Natural killer cell (primary cell): ENCODE results near the gene MAP2K7. TPM values are rescaled to one million over a fixed set of nuclear protein-coding genes. Genes with fewer than 3 reads are reported as not detected.

Source experiments
- ATAC-seq, 3 donors: fragments of 150-1000 bp in 2 of 3; fragments of 200-7000 bp in 1 of 3; cut with Tn5 transposase; 1 replicate in 1 of 3; 2 replicates in 2 of 3; pipeline ENCODE4 v1.10.0; 2021; ENCODE audit warnings: mild to moderate bottlenecking in 2 of 3, moderate library complexity in 2 of 3
- DNase-seq, 2 donors: peaks; one replicate each; pipeline versions ENCODE4 v3.0.0 to v3.0.0-alpha.2; 2013 to 2021; ENCODE audit warnings: mixed read lengths in 1 of 2
- H3K27ac ChIP-seq: one replicate; pipeline ENCODE4 v1.5.1; 2013; ENCODE audit warnings: mild to moderate bottlenecking, low read length
- H3K27me3 ChIP-seq: one replicate; pipeline ENCODE4 v1.6.1; 2013; ENCODE audit warnings: low read length; ENCODE audit not compliant: control insufficient read depth, insufficient read depth
- H3K36me3 ChIP-seq: one replicate; pipeline ENCODE4 v1.6.1; 2013; ENCODE audit warnings: low read length; ENCODE audit not compliant: control insufficient read depth, insufficient read depth
- H3K4me1 ChIP-seq: one replicate; pipeline ENCODE4 v1.6.1; 2013; ENCODE audit warnings: low read length; ENCODE audit not compliant: control insufficient read depth, insufficient read depth
- H3K4me3 ChIP-seq: one replicate; pipeline ENCODE4 v1.5.1; 2013; ENCODE audit warnings: low read length
- H3K9me3 ChIP-seq: one replicate; pipeline ENCODE4 v1.6.1; 2013; ENCODE audit warnings: low read length; ENCODE audit not compliant: control insufficient read depth, insufficient read depth
- H3K27ac Mint-ChIP-seq, 2 donors: one replicate each; pipeline ENCODE4 v1.8.0; 2022; ENCODE audit warnings: mild to moderate bottlenecking in 2 of 2, mixed read lengths in 2 of 2, moderate library complexity in 1 of 2
- H3K27me3 Mint-ChIP-seq, 2 donors: one replicate each; pipeline ENCODE4 v1.8.0; 2022; ENCODE audit warnings: low read depth in 2 of 2, mixed read lengths in 2 of 2
- H3K36me3 Mint-ChIP-seq: one replicate; pipeline ENCODE4 v1.8.0; 2022; ENCODE audit warnings: mixed read lengths
- H3K4me1 Mint-ChIP-seq, 2 donors: one replicate each; pipeline ENCODE4 v1.8.0; 2022; ENCODE audit warnings: mixed read lengths in 2 of 2
- H3K4me3 Mint-ChIP-seq: one replicate; pipeline ENCODE4 v1.8.0; 2022; ENCODE audit warnings: mild to moderate bottlenecking, moderate library complexity, mixed read lengths
- H3K9me3 Mint-ChIP-seq, 2 donors: one replicate each; pipeline ENCODE4 v1.8.0; 2022; ENCODE audit warnings: mixed read lengths in 2 of 2
- WGBS: methylation state at CpG from one replicate; pipeline ENCODE4 v1.1.7; 2013; ENCODE audit warnings: missing lambda C conversion rate; ENCODE audit not compliant: insufficient coverage; 5-methylcytosine and 5-hydroxymethylcytosine counted together
- intact Hi-C: fragments of 100-400 bp; cut with micrococcal nuclease; formaldehyde crosslinking; loops from one replicate; pipeline ENCODE4 v1.14.2; 2022
- total RNA-seq, 4 donors: library from RNA; stranded (reverse); fragments of 120-200 nt in 1 of 4; gene quantifications; one replicate each; pipeline versions ENCODE4 v1.2.3 to v1.2.4, GENCODE V29; 2013 to 2022
- TF ChIP-seq, protein P1 (sequence below): fragments of 200-600 bp; IDR thresholded peaks from one replicate; pipeline ENCODE4 v1.8.0; 2022; ENCODE audit warnings: antibody characterized with exemption

The MAP2K7 gene
- total RNA-seq, 3 donors from 2014 or later (not counting 1 experiment from before 2014, with no cell fraction given), result 131 to 218 (median 159) TPM

DNA sequence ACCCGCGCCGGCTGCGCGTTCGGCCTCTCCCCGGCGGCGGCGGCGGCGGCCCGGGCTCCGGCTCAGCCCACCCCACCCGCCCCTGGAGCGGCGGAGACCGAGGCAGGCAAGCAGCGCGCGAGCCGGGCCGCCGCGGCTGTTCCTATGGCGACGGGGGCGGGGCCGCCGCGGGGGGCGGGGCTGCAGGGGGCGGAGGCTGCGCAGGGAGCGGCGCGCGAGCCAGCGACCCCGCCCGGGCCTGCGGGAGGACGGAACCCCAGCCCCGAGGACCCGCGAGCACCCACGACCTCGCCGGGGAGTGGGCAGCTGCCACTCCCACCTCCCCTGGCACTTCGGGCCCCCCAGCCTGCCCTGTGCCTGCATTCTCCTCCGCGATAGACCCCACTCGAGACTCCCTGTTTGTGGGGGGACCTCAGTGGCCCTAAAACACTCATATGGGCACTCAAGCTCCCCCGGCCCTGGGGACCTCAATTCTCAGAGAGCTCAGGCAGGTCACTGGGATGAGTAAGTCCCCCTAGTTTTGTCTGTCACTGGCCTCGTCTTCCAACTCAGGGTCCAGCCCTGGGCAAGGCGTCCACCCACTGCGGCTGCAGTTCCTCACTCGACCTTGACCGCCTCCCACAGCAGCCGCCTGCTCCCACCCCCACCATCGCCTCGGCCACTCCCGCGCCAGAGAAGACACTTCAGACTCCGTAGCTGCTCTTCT, 22.5 kb downstream of the MAP2K7 start, which contains the start of gene CTXN1:
CTXN1 (minus strand) TSS at position 115 of the 706 bp plus-strand sequence. CDS start 597 bp downstream, outside the sequence.
- intact Hi-C loops, result no loop called here
- Mint-ChIP-seq H3K4me1 (peaks cover 2 to 29% of the 10 kb centered on the region in 2 donors), H3K9me3 (no peaks in the 10 kb centered on the region), H3K36me3 (no peaks in the 10 kb centered on the region), H3K4me3 (peak within 1 kb of the TSS; percentile 85), H3K27me3 (no peaks in the 10 kb centered on the region), H3K27ac (peak within 1 kb of the TSS in 1 of 2 donors; percentile 74)
- ATAC-seq (peak; percentile 57 to 64 (median 61)), DNase-seq (peak; percentile 73 to 81)
- H3K36me3 ChIP-seq, result peaks cover 17% of the 10 kb centered on the region
- H3K27ac ChIP-seq, result no peak within 1 kb of the TSS
- TF ChIP-seq, protein P1, sequence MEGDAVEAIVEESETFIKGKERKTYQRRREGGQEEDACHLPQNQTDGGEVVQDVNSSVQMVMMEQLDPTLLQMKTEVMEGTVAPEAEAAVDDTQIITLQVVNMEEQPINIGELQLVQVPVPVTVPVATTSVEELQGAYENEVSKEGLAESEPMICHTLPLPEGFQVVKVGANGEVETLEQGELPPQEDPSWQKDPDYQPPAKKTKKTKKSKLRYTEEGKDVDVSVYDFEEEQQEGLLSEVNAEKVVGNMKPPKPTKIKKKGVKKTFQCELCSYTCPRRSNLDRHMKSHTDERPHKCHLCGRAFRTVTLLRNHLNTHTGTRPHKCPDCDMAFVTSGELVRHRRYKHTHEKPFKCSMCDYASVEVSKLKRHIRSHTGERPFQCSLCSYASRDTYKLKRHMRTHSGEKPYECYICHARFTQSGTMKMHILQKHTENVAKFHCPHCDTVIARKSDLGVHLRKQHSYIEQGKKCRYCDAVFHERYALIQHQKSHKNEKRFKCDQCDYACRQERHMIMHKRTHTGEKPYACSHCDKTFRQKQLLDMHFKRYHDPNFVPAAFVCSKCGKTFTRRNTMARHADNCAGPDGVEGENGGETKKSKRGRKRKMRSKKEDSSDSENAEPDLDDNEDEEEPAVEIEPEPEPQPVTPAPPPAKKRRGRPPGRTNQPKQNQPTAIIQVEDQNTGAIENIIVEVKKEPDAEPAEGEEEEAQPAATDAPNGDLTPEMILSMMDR, result no peak
- peaks cover 32% of the 10 kb centered on the region for H3K4me1 ChIP-seq
- WGBS, result 18% methylated on average over 65 of the region's 65 CpGs
- no peak within 1 kb of the TSS for H3K4me3 ChIP-seq
- no peaks in the 10 kb centered on the region for H3K27me3 ChIP-seq
- H3K9me3 ChIP-seq, result no peaks in the 10 kb centered on the region

DNA sequence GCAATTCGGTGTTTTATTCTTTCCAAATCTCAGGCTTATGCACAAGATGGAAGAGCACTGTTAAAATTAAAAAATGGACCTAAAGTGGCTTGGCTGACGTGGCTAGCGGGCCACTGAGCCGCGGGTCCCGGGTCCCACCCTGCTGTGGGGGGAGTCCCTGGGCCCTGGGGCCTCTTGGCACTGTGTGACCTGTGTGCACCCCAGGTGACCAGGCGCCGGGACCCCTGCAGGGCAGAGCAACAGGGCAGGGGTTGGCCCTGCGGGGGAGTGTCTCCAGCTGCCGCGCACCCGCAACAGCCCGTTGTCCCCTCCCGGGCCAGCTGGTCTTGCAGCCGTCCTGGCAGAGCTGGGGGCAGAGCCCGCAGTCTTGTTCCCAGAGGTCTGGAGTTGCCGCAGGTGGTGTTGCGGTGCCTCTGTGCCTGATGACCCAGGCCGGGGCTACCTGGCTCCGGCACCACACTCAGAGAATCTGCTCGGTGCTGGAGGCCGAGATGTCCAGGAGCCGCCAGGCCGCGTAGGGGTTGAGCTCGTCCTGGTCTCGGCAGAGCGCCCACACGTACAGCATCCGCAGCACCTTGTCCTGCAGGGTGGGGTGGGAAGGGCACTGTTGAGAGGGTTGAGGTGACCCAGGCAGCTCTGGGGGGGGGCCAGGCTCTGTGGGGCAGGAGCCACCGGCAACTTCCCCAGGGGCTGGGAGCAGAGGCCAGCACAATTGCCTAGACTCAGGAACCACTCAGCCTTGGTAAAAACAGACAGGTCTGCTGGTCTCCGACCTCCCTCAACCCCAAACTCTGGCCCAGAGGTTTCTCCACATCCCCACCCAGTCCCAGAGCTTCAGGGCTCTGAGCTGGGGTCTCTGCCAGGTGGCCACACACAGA, 23.3 kb downstream of the MAP2K7 start:
- H3K4me3 ChIP-seq, result no peak overlapping the region
- Mint-ChIP-seq H3K9me3 (no peaks in the 10 kb centered on the region), H3K27me3 (no peaks in the 10 kb centered on the region), H3K4me1 (peaks cover 0 to 25% of the 10 kb centered on the region in 2 donors), H3K36me3 (no peaks in the 10 kb centered on the region), H3K4me3 (peak overlapping the region; percentile 72), H3K27ac (peak overlapping the region in 1 of 2 donors; percentile 24)
- TF ChIP-seq, protein P1, result no peak
- ATAC-seq (no peak), DNase-seq (no peak)
- H3K36me3 ChIP-seq, result peaks cover 24% of the 10 kb centered on the region
- no peak overlapping the region for H3K27ac ChIP-seq
- H3K9me3 ChIP-seq, result no peaks in the 10 kb centered on the region
- intact Hi-C loops, result no loop called here
- H3K27me3 ChIP-seq, result no peaks in the 10 kb centered on the region
- WGBS, result 94% methylated on average over 32 of the region's 32 CpGs
- peaks cover 24% of the 10 kb centered on the region for H3K4me1 ChIP-seq

DNA sequence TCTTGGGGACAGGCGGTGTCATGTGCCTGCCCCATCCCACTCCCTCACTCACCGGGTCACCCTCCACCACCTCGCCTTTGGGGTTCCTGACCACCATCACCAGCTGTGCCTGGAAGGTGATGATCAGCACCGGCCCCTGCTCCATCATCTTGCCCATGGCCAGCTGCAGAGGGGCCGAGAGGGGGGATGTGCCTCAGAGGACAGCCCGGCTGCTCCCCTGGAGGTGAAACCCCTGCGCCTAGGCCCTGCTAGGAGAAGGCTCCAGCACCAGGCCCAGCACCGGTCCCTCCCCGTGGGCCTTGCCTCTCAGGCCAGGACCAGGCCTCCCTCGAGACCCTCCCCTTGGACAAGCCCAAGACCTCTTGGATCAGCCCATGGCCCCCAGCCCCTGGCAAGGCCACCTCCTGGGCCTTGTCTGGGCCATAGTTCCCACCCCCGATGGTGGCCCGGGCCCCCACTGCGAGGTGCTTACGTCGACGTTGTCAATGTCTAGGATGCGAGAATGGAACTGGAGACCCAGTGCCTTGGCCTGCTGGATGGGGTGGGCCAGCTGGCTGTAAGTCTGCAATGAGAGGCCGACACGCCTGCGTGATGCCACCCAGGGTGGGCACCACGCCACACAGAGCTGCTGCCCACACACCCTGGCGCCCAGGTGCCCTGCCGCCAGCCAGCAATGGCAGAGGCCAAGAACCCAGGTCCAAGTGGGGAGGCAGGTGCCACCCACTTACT, 24.1 kb downstream of the MAP2K7 start:
- intact Hi-C loops, result loop anchor here (2.0 kb wide), 1 partner anchor 15 kb away; the partner anchor contains the start of gene TIMM44
- H3K4me3 Mint-ChIP-seq, result peak overlapping the region; percentile 9
- no peaks in the 10 kb centered on the region for H3K27me3 ChIP-seq
- peaks cover 0 to 25% of the 10 kb centered on the region in 2 donors for H3K4me1 Mint-ChIP-seq
- no peaks in the 10 kb centered on the region for H3K36me3 Mint-ChIP-seq
- ATAC-seq (no peak), DNase-seq (no peak)
- peak overlapping the region; percentile 67 to 80 for H3K27ac Mint-ChIP-seq
- TF ChIP-seq, protein P1, result no peak
- H3K4me3 ChIP-seq, result no peak overlapping the region
- peaks cover 20% of the 10 kb centered on the region for H3K4me1 ChIP-seq
- H3K27ac ChIP-seq, result no peak overlapping the region
- H3K27me3 Mint-ChIP-seq, result no peaks in the 10 kb centered on the region
- H3K9me3 Mint-ChIP-seq, result no peaks in the 10 kb centered on the region
- H3K36me3 ChIP-seq, result peaks cover 25% of the 10 kb centered on the region
- WGBS, result 94% methylated on average over 23 of the region's 23 CpGs
- no peaks in the 10 kb centered on the region for H3K9me3 ChIP-seq
